CD4-positive, alpha-beta T cell treated with Interleukin-4 for 4 hours (primary cell): ENCODE measurements around the gene BCO2.

Experiments used
- DNase-seq: peaks from one replicate; pipeline ENCODE4 v3.0.0-alpha.2; 2020

BCO2 gene

DNA sequence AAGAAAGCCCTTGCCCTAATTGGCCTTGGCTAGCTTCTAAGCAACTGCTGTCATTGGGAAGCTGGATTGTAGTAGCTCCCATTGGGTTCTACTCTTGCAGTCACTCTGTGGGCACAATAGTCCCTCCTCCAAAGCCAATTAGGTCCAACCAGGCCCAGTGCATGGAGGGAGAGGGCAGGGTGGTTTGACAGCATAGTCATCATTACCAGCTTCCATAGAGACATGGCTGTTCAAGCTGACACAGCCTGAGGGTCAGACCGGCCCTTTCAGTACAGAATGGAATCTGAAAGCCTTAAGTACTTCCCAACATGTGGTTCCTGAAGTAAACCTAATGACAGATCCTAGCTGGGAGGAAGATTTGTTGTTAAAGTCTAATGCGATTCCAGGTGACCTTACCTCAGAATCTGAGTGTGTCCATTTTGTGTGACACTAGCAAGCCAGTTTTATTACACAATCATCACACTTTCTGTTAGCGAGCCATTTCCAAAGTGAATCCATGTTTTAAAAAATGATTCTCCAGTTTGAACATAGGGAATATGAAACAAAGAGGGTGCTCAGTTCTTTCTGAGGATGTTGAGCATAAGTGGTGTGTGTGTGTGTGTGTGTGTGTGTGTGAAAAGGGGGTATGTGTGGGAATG, 78.4 kb downstream of the BCO2 start:
- DNase-seq = no peak

DNA sequence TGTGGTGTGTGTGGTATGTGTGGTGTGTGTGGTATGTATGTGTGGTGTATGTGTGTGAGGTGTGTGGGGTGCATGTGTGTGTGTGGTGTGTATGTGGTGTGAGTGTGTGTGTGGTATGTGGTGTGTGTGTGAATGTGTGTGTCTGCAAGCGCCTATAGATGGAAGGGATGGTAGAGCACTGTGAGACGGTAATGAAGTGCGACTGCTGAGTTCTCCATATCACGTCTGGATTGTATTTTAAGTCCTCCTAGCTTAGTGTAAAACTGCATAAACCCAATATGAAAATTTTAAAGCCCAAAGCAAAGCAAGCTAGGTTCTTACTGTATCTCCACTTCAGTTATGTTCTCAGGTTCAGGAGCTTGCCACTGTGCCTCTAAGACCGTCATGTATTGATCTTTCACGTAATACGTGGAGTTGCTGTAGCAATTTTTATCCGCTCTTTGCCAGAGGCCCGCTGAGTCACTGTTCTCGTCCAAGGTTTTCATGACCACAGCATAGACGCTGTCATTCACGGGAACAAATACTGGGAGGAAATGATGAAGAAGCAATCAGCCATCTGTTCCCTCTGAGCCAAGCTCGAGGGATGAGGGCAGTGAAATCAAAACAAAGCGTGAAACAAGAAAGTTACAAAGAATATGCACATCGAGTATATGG, 79.9 kb downstream of the BCO2 start:
- DNase-seq = no peak

DNA sequence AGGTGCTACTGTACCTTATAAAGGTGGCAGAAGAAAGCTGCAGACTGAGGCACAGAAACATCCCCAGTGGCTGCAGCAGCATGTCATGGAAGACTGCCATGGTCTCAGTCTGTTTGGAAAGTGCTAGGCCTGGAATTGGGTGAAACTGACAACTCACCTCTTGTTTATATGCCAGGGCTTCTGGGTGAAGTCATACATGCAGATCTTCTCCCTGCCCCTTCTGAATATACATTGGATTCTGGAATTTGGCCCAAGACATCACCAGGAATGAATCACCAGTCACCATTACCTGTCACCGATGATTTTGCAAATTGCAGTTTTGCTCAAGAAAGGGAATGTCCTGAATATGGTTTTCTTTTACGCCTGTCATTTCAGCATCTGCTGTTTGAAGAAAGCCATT, 85.2 kb downstream of the BCO2 start, which contains the start of gene PLET1:
PLET1 (minus strand) TSS at position 371 of the 400 bp plus-strand sequence; CDS start at position 100, 271 bp downstream.
- DNase-seq = no peak

DNA sequence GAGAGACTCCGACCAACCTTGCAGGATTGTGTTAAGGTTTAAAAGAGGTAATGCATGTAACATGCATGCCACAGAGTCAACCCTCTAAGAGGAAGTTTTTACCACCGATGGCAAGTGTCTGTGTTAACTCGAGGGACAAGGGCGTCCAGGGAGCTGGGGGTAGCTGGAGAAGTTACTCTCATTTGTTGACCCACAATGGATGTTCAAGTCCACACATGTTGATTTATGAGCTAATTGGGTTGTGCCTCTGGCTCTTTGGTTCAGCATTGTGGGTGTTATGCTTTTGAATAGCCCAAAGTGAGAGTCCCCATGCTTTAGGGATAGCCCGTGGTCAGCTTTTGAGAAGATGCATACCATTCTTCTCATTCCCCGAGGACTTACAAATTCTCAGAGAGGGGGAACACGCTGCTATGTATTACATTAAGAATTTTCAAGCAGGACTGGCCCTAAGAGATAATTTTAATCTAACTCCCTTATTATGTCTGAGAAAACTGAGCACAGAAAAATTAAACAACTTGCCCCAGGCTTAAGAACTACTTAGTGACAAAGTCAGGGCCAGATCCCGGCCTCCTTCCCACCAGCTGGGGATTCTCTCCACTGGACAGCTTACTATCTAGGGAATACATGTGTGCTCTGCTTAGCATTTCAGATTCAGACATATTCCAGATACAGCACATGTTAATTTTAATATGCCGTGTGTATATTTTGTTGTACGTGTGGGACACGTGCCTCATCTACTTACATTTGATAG, 90.5 kb downstream of the BCO2 start:
- DNase-seq = no peak

DNA sequence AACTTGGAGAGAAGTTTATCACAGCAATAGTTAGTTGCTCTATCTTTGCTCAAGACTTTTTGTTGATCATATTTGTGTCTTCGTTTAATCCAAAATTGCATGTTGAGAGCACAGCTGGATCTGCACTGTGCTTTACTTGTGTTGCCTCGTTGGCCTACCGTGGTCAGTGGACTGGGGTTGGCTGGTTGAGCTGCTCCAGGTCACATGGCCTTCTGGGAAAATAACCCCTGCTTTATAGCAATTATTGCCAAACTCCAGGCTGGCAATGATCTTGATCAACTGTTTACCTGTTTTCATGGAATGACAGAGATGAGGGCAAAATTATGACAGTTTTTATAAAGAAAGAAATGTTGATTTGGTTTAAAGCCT, 91.1 kb downstream of the BCO2 start:
- no peak for DNase-seq

DNA sequence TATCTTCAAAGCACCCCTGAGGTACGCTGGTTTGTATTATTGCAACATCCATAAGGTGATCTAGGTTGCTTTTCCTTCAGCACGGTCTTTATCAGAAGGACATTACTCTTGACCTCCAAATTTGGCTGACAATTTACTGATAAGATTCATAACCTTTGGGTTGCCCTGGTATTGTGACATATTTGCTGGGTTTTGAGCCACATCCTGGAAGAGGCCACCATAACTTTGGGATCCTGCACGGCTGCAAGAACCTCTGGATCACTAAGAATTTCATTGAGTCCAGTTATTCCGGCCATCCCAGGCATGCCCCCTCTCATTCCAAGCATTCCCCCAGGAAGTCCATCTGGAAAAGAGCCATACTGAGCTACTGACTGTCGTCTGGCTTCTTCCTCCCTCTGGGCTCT, 91.9 kb downstream of the BCO2 start:
- DNase-seq = no peak

DNA sequence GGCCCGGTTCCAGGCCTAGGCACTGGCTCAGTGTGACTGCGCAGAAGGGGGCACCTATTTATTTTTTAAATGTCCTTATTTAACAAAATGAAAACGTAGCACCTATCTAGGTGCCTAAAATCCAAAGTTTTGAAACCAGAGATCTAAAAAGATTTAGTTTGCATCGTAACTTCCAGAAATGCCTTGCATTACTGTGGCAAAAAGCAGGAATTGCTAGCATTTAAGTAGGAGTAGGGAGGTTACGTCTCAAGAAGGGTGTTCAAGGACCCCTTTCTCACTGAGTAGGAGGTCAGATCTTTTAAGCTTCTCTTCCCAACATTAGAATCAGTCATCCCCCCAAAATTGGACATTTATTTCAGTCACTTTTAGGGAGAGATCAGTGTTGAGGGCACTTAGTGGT, 93.1 kb downstream of the BCO2 start:
- DNase-seq = no peak
